Ovary (tissue), 3 donors: ENCODE data around the gene NF1.

ENCODE experiments used
- EP300 ChIP-seq: sonication (generic); formaldehyde crosslinking; IDR thresholded peaks from one replicate; pipeline ENCODE4 v1.6.1; 2017; ENCODE audit warnings: antibody characterized with exemption
- POLR2A ChIP-seq: fragments of 450-650 bp; IDR thresholded peaks from one replicate; pipeline ENCODE4 v1.6.1; 2017; ENCODE audit warnings: antibody characterized with exemption, mild to moderate bottlenecking, moderate library complexity
- TF ChIP-seq, protein P1 (sequence below), 3 donors: fragments of 450-650 bp in 2 of 3; fragments of 200-600 bp in 1 of 3; IDR thresholded peaks; one replicate each; pipeline versions ENCODE4 v1.5.1 to v1.8.0; 2016 to 2022; ENCODE audit warnings: antibody characterized with exemption in 3 of 3, mild to moderate bottlenecking in 1 of 3
- donor health status: DM: no; HTN: no; CAD: no.

- TF ChIP-seq, protein P1, sequence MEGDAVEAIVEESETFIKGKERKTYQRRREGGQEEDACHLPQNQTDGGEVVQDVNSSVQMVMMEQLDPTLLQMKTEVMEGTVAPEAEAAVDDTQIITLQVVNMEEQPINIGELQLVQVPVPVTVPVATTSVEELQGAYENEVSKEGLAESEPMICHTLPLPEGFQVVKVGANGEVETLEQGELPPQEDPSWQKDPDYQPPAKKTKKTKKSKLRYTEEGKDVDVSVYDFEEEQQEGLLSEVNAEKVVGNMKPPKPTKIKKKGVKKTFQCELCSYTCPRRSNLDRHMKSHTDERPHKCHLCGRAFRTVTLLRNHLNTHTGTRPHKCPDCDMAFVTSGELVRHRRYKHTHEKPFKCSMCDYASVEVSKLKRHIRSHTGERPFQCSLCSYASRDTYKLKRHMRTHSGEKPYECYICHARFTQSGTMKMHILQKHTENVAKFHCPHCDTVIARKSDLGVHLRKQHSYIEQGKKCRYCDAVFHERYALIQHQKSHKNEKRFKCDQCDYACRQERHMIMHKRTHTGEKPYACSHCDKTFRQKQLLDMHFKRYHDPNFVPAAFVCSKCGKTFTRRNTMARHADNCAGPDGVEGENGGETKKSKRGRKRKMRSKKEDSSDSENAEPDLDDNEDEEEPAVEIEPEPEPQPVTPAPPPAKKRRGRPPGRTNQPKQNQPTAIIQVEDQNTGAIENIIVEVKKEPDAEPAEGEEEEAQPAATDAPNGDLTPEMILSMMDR (IDR thresholded peaks at IDR 0.05) = no peak
- no peak for TF ChIP-seq EP300
- TF ChIP-seq POLR2A = no peak
Observed at GRCh38 chr17:31158746-31159377, 64.1 kb downstream of the NF1 start.
